ENCODE data around the gene LRRIQ4. TPM values are rescaled to one million over a fixed set of nuclear protein-coding genes. Genes with fewer than 3 reads are reported as not detected.

Gene LRRIQ4
- total RNA-seq, 2 donors from 2014 or later = not detected

- intact Hi-C loops (cut with DNase I) = no loop called here
- no peak for ATAC-seq
- Histone ChIP-seq H3K9me3 (no peaks in the 10 kb centered on the region), H3K4me1 (no peaks in the 10 kb centered on the region), H3K4me3 (no peak overlapping the region), H3K27me3 (no peaks in the 10 kb centered on the region), H3K36me3 (replicated peaks in 1 of 2; ENCODE audit: insufficient read depth in 1 of 2, low read depth in 2 of 2) (no peaks in the 10 kb centered on the region), H3K27ac (no peak overlapping the region)
- no peak for DNase-seq
- TF ChIP-seq POLR2A (IDR thresholded peaks at IDR 0.05) = no peak
- TF ChIP-seq CTCF (IDR thresholded peaks at IDR 0.05) = no peak
- 83 to 85% methylated on average over 4 of the region's 4 CpGs for WGBS, 2 donors
These were observed 15.0 kb downstream of the LRRIQ4 start for GRCh38 chr3:169827712-169828111.

GRCh38 chr3:169835533-169835932, 22.9 kb downstream of the LRRIQ4 start:
- 47 to 60% methylated on average over 1 of the region's 1 CpG for WGBS, 2 donors
- no peak for ATAC-seq
- no peak overlapping the region for H3K4me3 ChIP-seq

GRCh38 chr3:169836078-169836941, 23.6 kb downstream of the LRRIQ4 start:
- H3K27ac ChIP-seq = no peak overlapping the region
- DNase-seq = no peak
- WGBS, 2 donors = 81 to 87% methylated on average over 5 of the region's 5 CpGs
- ATAC-seq = no peak
- no peaks in the 10 kb centered on the region for H3K36me3 ChIP-seq (replicated peaks in 1 of 2; ENCODE audit: insufficient read depth in 1 of 2, low read depth in 2 of 2)
- intact Hi-C loops (cut with DNase I) = no loop called here
- H3K9me3 ChIP-seq = no peaks in the 10 kb centered on the region
- no peak overlapping the region for H3K4me3 ChIP-seq
- no peaks in the 10 kb centered on the region for H3K4me1 ChIP-seq
- TF ChIP-seq POLR2A (IDR thresholded peaks at IDR 0.05) (no peak), CTCF (IDR thresholded peaks at IDR 0.05) (no peak)
- H3K27me3 ChIP-seq = no peaks in the 10 kb centered on the region

More at GRCh38 chr3:169835533-169835932, 22.9 kb downstream of the LRRIQ4 start:
- H3K27ac ChIP-seq = no peak overlapping the region
- H3K27me3 ChIP-seq = no peaks in the 10 kb centered on the region
- no peaks in the 10 kb centered on the region for H3K4me1 ChIP-seq
- H3K36me3 ChIP-seq (replicated peaks in 1 of 2; ENCODE audit: insufficient read depth in 1 of 2, low read depth in 2 of 2) = no peaks in the 10 kb centered on the region
- no peak for DNase-seq
- TF ChIP-seq CTCF (IDR thresholded peaks at IDR 0.05) = no peak
- TF ChIP-seq POLR2A (IDR thresholded peaks at IDR 0.05) = no peak
- no peaks in the 10 kb centered on the region for H3K9me3 ChIP-seq
- intact Hi-C loops (cut with DNase I) = no loop called here

- Histone ChIP-seq H3K9me3 (no peaks in the 10 kb centered on the region), H3K27me3 (no peaks in the 10 kb centered on the region), H3K4me1 (no peaks in the 10 kb centered on the region), H3K4me3 (no peak overlapping the region), H3K27ac (no peak overlapping the region), H3K36me3 (replicated peaks in 1 of 2; ENCODE audit: insufficient read depth in 1 of 2, low read depth in 2 of 2) (no peaks in the 10 kb centered on the region)
- intact Hi-C loops (cut with DNase I) = no loop called here
- TF ChIP-seq CTCF (IDR thresholded peaks at IDR 0.05) (no peak), POLR2A (IDR thresholded peaks at IDR 0.05) (no peak)
- WGBS, 2 donors = 87 to 93% methylated on average over 3 of the region's 3 CpGs
- ATAC-seq (no peak), DNase-seq (no peak)
These were observed 24.2 kb downstream of the LRRIQ4 start for GRCh38 chr3:169836942-169837275.

- TF ChIP-seq POLR2A (IDR thresholded peaks at IDR 0.05) = no peak
- TF ChIP-seq CTCF (IDR thresholded peaks at IDR 0.05) = no peak
- H3K9me3 ChIP-seq = no peaks in the 10 kb centered on the region
- H3K4me1 ChIP-seq = no peaks in the 10 kb centered on the region
- no peak overlapping the region for H3K4me3 ChIP-seq
- intact Hi-C loops (cut with DNase I) = no loop called here
- H3K27ac ChIP-seq = no peak overlapping the region
- no peaks in the 10 kb centered on the region for H3K27me3 ChIP-seq
- no peaks in the 10 kb centered on the region for H3K36me3 ChIP-seq (replicated peaks in 1 of 2; ENCODE audit: insufficient read depth in 1 of 2, low read depth in 2 of 2)
- no peak for DNase-seq
- no peak for ATAC-seq
- WGBS, 2 donors = 72 to 96% methylated on average over 1 of the region's 1 CpG
These were observed 25.9 kb downstream of the LRRIQ4 start for GRCh38 chr3:169838511-169839030.

Data from body of pancreas (tissue), 4 donors.